Fibroblast of lung (primary cell): ENCODE data around the gene UTP11. TPM values are rescaled to one million over a fixed set of nuclear protein-coding genes. Genes with fewer than 3 reads are reported as not detected.

Experiments
- DNase-seq, 2 donors: peaks; one replicate each; pipeline versions ENCODE4 v3.0.0 to v3.0.0-alpha.2; 2010; ENCODE audit warnings: low read depth in 2 of 2
- H2AFZ ChIP-seq: 2 replicates; pipeline ENCODE4 v1.5.1; 2012; ENCODE audit warnings: low read length, control low read depth, inconsistent platforms
- H3K27ac ChIP-seq: 2 replicates; pipeline ENCODE4 v1.5.1; 2011; ENCODE audit warnings: low read length, control low read depth; ENCODE audit not compliant: insufficient read depth
- H3K27me3 ChIP-seq: 2 replicates; pipeline ENCODE4 v1.5.1; 2011; ENCODE audit warnings: mild to moderate bottlenecking, low read length; ENCODE audit not compliant: control insufficient read depth, insufficient read depth
- H3K36me3 ChIP-seq: 2 replicates; pipeline ENCODE4 v1.5.1; 2011; ENCODE audit warnings: low read length; ENCODE audit not compliant: control insufficient read depth, insufficient read depth
- H3K4me1 ChIP-seq: 2 replicates; pipeline ENCODE4 v1.5.1; 2011; ENCODE audit warnings: low read length; ENCODE audit not compliant: control insufficient read depth, insufficient read depth; ENCODE audit errors: extremely low read depth
- H3K4me2 ChIP-seq: 2 replicates; pipeline ENCODE4 v1.5.1; 2011; ENCODE audit warnings: low read length, control low read depth; ENCODE audit not compliant: insufficient read depth; ENCODE audit errors: extremely low read depth
- H3K4me3 ChIP-seq, 4 experiments: fragments of 200-600 bp in 1 of 4; sonication (generic) in 1 of 4; replicated peaks in 1 of 4; 2 replicates each; pipeline ENCODE4 v1.5.1; 2011 to 2016; ENCODE audit warnings: low read length in 4 of 4, low read depth in 3 of 4, mild to moderate bottlenecking in 3 of 4, control low read depth in 2 of 4, inconsistent platforms in 1 of 4, mixed read lengths in 1 of 4; ENCODE audit not compliant: insufficient read depth in 1 of 4; ENCODE audit errors: control extremely low read depth in 1 of 4
- H3K79me2 ChIP-seq: 2 replicates; pipeline ENCODE4 v1.5.1; 2012; ENCODE audit warnings: mild to moderate bottlenecking, low read length, inconsistent platforms; ENCODE audit not compliant: control insufficient read depth, insufficient read depth
- H3K9ac ChIP-seq: 2 replicates; pipeline ENCODE4 v1.5.1; 2011; ENCODE audit warnings: mild to moderate bottlenecking, low read length, control low read depth; ENCODE audit not compliant: insufficient read depth
- H3K9me3 ChIP-seq: 2 replicates; pipeline ENCODE4 v1.5.1; 2012; ENCODE audit warnings: low read depth, low read length; ENCODE audit not compliant: control insufficient read depth, insufficient read depth
- H4K20me1 ChIP-seq: 2 replicates; pipeline ENCODE4 v1.5.1; 2011; ENCODE audit warnings: low read length; ENCODE audit not compliant: control insufficient read depth, insufficient read depth; ENCODE audit errors: extremely low read depth
- EZH2 ChIP-seq: IDR thresholded peaks from 2 replicates; pipeline ENCODE4 v1.5.1; 2012; ENCODE audit warnings: low read length, control low read depth, mild to moderate bottlenecking; ENCODE audit errors: missing control alignments
- polyA plus RNA-seq, 2 donors: library from polyadenylated mRNA; depleted of rRNA in 1 of 2; stranded (reverse) in 1 of 2; unstranded in 1 of 2; fragments of >200 nt; gene quantifications; 2 replicates each; pipeline ENCODE4 v1.2.1, GENCODE V29; 2011 to 2012; ENCODE audit warnings: missing spikeins in 1 of 2
- total RNA-seq: library from RNA; depleted of rRNA; stranded (reverse); fragments of >200 nt; gene quantifications from 2 replicates; pipeline ENCODE4 v1.2.1, GENCODE V29; 2014
- TF ChIP-seq, protein P1 (sequence below), 2 donors: IDR thresholded peaks in 1 of 2; conservative IDR thresholded peaks in 1 of 2; 1 replicate in 1 of 2; 2 replicates in 1 of 2; pipeline ENCODE4 v1.5.1; 2011 to 2012; ENCODE audit warnings: low read length in 2 of 2, control low read depth in 1 of 2, inconsistent platforms in 1 of 2, low read depth in 1 of 2, mild to moderate bottlenecking in 1 of 2

UTP11 gene
- total and polyA plus RNA-seq, 2 donors (not counting 1 experiment from before 2014, with no cell fraction given) = 34.8 to 56.5 TPM

DNA sequence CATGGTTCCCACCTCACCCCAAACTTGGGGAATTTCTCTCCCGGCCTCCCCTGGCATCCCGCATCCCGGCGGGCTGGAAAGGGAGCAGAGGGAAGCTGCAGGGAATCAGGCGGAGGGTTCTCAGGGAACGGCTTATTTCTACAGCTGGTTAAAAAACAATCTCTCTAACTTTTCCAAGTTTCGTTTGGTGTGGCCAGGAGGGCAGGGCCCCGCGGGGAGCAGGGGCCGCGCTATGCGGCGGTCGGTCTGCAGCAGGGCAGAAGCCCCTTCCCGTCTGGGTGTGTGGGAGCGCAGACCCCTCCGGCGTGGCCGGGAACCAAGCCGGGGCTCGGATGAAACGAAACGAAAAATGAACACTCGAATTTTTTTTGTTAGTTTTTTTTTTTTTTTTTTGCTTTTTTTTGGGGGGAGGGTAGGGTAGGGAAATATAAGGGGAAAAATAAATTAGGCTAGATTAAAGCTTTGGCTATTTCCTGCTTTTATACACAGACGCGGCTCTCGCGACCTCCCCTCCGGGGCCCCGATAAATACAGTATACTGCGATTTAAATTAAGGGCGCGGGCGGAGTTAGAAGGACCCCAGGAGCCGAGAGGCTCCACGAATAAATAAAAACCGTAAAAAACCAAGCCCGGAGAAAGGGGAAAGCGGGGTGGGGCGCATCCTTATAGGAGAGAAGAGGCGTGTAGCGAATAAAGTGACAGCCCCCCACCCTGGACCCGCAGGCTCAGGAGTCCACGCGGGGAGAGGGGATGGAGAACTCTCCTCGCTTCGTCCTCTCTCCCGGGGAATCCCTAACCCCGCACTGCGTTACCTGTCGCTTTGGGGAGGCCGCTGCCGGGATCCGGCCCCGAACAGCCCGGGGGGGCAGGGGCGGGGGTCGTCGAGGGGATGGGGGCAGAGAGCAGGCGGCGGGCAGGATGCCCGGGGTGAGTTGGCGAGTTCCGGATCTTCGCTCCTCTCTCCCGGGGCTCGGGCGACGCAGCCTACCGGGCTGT lies 32.0 kb downstream of the UTP11 start:
- peak in 1 of 2 donors; percentile 22 for DNase-seq
- H3K27me3 ChIP-seq = peaks cover 61% of the 10 kb centered on the region
- no peak overlapping the region for H2AFZ ChIP-seq
- H3K27ac ChIP-seq = no peak overlapping the region
- H3K4me1 ChIP-seq = peaks cover 3% of the 10 kb centered on the region
- H3K36me3 ChIP-seq = no peaks in the 10 kb centered on the region
- H4K20me1 ChIP-seq = no peaks in the 10 kb centered on the region
- peak overlapping the region; percentile 75 for H3K4me2 ChIP-seq
- no peaks in the 10 kb centered on the region for H3K9me3 ChIP-seq
- H3K9ac ChIP-seq = no peak overlapping the region
- H3K79me2 ChIP-seq = no peaks in the 10 kb centered on the region
- TF ChIP-seq, protein P1, sequence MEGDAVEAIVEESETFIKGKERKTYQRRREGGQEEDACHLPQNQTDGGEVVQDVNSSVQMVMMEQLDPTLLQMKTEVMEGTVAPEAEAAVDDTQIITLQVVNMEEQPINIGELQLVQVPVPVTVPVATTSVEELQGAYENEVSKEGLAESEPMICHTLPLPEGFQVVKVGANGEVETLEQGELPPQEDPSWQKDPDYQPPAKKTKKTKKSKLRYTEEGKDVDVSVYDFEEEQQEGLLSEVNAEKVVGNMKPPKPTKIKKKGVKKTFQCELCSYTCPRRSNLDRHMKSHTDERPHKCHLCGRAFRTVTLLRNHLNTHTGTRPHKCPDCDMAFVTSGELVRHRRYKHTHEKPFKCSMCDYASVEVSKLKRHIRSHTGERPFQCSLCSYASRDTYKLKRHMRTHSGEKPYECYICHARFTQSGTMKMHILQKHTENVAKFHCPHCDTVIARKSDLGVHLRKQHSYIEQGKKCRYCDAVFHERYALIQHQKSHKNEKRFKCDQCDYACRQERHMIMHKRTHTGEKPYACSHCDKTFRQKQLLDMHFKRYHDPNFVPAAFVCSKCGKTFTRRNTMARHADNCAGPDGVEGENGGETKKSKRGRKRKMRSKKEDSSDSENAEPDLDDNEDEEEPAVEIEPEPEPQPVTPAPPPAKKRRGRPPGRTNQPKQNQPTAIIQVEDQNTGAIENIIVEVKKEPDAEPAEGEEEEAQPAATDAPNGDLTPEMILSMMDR (conservative IDR thresholded peaks at IDR 0.05 in 1 of 2, IDR thresholded peaks at IDR 0.05 in 1 of 2; ENCODE audit: low read depth in 1 of 2, low read length in 2 of 2) = no peak
- TF ChIP-seq EZH2 = peak; percentile 82
- H3K4me3 ChIP-seq = peak overlapping the region in 3 of 4 experiments; percentile 37 to 51 (median 38)

DNA sequence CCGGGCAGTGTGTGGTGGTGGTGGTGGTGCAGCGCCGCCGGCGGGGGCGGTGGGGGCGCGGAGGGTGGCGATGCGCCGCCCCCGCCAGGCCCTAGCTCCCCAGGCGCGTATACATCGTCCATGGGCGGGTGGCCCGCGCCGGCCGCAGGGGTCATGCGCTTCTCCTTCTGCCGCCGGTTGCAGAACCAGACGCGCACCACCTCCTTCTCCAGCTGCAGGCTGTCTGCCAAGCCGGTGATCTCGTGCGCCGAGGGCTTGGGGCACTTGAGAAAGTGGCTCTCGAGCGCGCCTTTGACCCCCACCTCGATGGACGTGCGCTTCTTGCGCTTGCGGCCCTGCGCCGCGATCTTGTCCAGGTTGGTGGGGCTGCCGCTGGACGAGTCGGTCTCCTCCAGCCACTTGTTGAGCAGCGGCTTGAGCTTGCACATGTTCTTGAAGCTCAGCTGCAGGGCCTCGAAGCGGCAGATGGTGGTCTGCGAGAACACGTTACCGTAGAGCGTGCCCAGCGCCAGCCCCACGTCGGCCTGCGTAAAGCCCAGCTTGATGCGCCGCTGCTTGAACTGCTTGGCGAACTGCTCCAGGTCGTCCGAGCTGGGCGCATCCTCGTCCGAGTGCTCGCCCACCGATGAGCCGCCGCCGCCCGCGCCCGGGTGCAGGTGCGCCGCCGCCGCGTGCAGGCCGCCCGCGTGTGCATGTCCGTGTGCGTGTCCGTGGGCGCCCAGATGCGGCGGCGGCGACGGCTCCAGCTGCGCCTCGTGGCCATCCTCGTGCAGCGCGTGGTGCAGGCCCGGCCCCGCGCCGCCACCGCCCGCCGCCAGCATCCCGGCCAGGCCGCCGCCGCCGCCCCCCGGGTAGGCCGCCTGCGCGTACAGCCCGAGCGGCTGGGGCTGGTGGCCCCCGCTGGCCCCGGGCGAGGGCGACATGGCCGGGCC lies 33.1 kb downstream of the UTP11 start:
- Histone ChIP-seq H3K79me2 (no peaks in the 10 kb centered on the region), H3K4me3 (no peak overlapping the region), H2AFZ (no peak overlapping the region), H3K27me3 (peaks cover 65% of the 10 kb centered on the region), H3K36me3 (no peaks in the 10 kb centered on the region), H3K4me1 (peaks cover 3% of the 10 kb centered on the region), H3K9me3 (no peaks in the 10 kb centered on the region), H3K27ac (no peak overlapping the region), H3K9ac (no peak overlapping the region), H4K20me1 (no peaks in the 10 kb centered on the region), H3K4me2 (no peak overlapping the region)
- DNase-seq = peak in 1 of 2 donors; percentile 15
- TF ChIP-seq EZH2 = peak; percentile 99
- TF ChIP-seq, protein P1 (conservative IDR thresholded peaks at IDR 0.05 in 1 of 2, IDR thresholded peaks at IDR 0.05 in 1 of 2; ENCODE audit: low read depth in 1 of 2, low read length in 2 of 2) = no peak
